Measurements from ENCODE around the gene BPIFB1.

Gene BPIFB1

GRCh38 chr20:33296206-33296605 is 13.2 kb downstream of the BPIFB1 start:
- Histone ChIP-seq H3K9ac (ENCODE audit: insufficient read length, low read depth) (no peak overlapping the region), H3K27me3 (ENCODE audit: insufficient read depth, insufficient read length) (peaks cover 7% of the 10 kb centered on the region), H3K9me3 (ENCODE audit: insufficient read depth, low read length) (no peaks in the 10 kb centered on the region), H3K4me1 (ENCODE audit: insufficient read depth, insufficient read length) (no peaks in the 10 kb centered on the region), H3K36me3 (ENCODE audit: insufficient read depth, insufficient read length, low read length) (no peaks in the 10 kb centered on the region), H3K4me3 (ENCODE audit: insufficient read length, low read depth) (no peak overlapping the region)
- DNase-seq (ENCODE audit: low read depth, low spot score) = no peak
- TF ChIP-seq YY1 (IDR thresholded peaks at IDR 0.05; ENCODE audit: insufficient read depth, insufficient read length) (no peak), ZNF274 (IDR thresholded peaks at IDR 0.05; ENCODE audit: low read depth, low read length) (no peak), SUZ12 (IDR thresholded peaks at IDR 0.05; ENCODE audit: extremely low read depth, insufficient read depth, insufficient read length) (no peak)

GRCh38 chr20:33298391-33298790 is 15.4 kb downstream of the BPIFB1 start:
- Histone ChIP-seq H3K27me3 (ENCODE audit: insufficient read depth, insufficient read length) (peaks cover 7% of the 10 kb centered on the region), H3K4me1 (ENCODE audit: insufficient read depth, insufficient read length) (no peaks in the 10 kb centered on the region), H3K4me3 (ENCODE audit: insufficient read length, low read depth) (no peak overlapping the region), H3K9ac (ENCODE audit: insufficient read length, low read depth) (no peak overlapping the region), H3K9me3 (ENCODE audit: insufficient read depth, low read length) (no peaks in the 10 kb centered on the region), H3K36me3 (ENCODE audit: insufficient read depth, insufficient read length, low read length) (no peaks in the 10 kb centered on the region)
- TF ChIP-seq YY1 (IDR thresholded peaks at IDR 0.05; ENCODE audit: insufficient read depth, insufficient read length) (no peak), SUZ12 (IDR thresholded peaks at IDR 0.05; ENCODE audit: extremely low read depth, insufficient read depth, insufficient read length) (no peak), ZNF274 (IDR thresholded peaks at IDR 0.05; ENCODE audit: low read depth, low read length) (no peak)
- DNase-seq (ENCODE audit: low read depth, low spot score) = no peak

GRCh38 chr20:33299111-33299603 is 16.1 kb downstream of the BPIFB1 start:
- no peaks in the 10 kb centered on the region for H3K4me1 ChIP-seq (ENCODE audit: insufficient read depth, insufficient read length)
- H3K36me3 ChIP-seq (ENCODE audit: insufficient read depth, insufficient read length, low read length) = no peaks in the 10 kb centered on the region
- peak; percentile 46 for DNase-seq (ENCODE audit: low read depth, low spot score)
- H3K27me3 ChIP-seq (ENCODE audit: insufficient read depth, insufficient read length) = peaks cover 7% of the 10 kb centered on the region
- no peaks in the 10 kb centered on the region for H3K9me3 ChIP-seq (ENCODE audit: insufficient read depth, low read length)
- H3K4me3 ChIP-seq (ENCODE audit: insufficient read length, low read depth) = no peak overlapping the region
- H3K9ac ChIP-seq (ENCODE audit: insufficient read length, low read depth) = no peak overlapping the region
- TF ChIP-seq ZNF274 (IDR thresholded peaks at IDR 0.05; ENCODE audit: low read depth, low read length) = no peak
- no peak for TF ChIP-seq YY1 (IDR thresholded peaks at IDR 0.05; ENCODE audit: insufficient read depth, insufficient read length)
- TF ChIP-seq SUZ12 (IDR thresholded peaks at IDR 0.05; ENCODE audit: extremely low read depth, insufficient read depth, insufficient read length) = no peak

GRCh38 chr20:33301192-33301930 is 18.3 kb downstream of the BPIFB1 start:
- H3K9me3 ChIP-seq (ENCODE audit: insufficient read depth, low read length) = no peaks in the 10 kb centered on the region
- DNase-seq (ENCODE audit: low read depth, low spot score) = no peak
- H3K9ac ChIP-seq (ENCODE audit: insufficient read length, low read depth) = no peak overlapping the region
- H3K27me3 ChIP-seq (ENCODE audit: insufficient read depth, insufficient read length) = peaks cover 7% of the 10 kb centered on the region
- peaks cover 5% of the 10 kb centered on the region for H3K4me1 ChIP-seq (ENCODE audit: insufficient read depth, insufficient read length)
- no peak overlapping the region for H3K4me3 ChIP-seq (ENCODE audit: insufficient read length, low read depth)
- no peaks in the 10 kb centered on the region for H3K36me3 ChIP-seq (ENCODE audit: insufficient read depth, insufficient read length, low read length)
- TF ChIP-seq YY1 (IDR thresholded peaks at IDR 0.05; ENCODE audit: insufficient read depth, insufficient read length) (no peak), SUZ12 (IDR thresholded peaks at IDR 0.05; ENCODE audit: extremely low read depth, insufficient read depth, insufficient read length) (no peak), ZNF274 (IDR thresholded peaks at IDR 0.05; ENCODE audit: low read depth, low read length) (no peak)

GRCh38 chr20:33303595-33303994 is 20.6 kb downstream of the BPIFB1 start:
- H3K36me3 ChIP-seq (ENCODE audit: insufficient read depth, insufficient read length, low read length) = no peaks in the 10 kb centered on the region
- H3K9ac ChIP-seq (ENCODE audit: insufficient read length, low read depth) = no peak overlapping the region
- H3K9me3 ChIP-seq (ENCODE audit: insufficient read depth, low read length) = no peaks in the 10 kb centered on the region
- peaks cover 5% of the 10 kb centered on the region for H3K4me1 ChIP-seq (ENCODE audit: insufficient read depth, insufficient read length)
- H3K4me3 ChIP-seq (ENCODE audit: insufficient read length, low read depth) = no peak overlapping the region
- no peak for TF ChIP-seq SUZ12 (IDR thresholded peaks at IDR 0.05; ENCODE audit: extremely low read depth, insufficient read depth, insufficient read length)
- TF ChIP-seq YY1 (IDR thresholded peaks at IDR 0.05; ENCODE audit: insufficient read depth, insufficient read length) = no peak
- TF ChIP-seq ZNF274 (IDR thresholded peaks at IDR 0.05; ENCODE audit: low read depth, low read length) = no peak
- no peak for DNase-seq (ENCODE audit: low read depth, low spot score)
- no peaks in the 10 kb centered on the region for H3K27me3 ChIP-seq (ENCODE audit: insufficient read depth, insufficient read length)

- H3K4me1 ChIP-seq (ENCODE audit: insufficient read depth, insufficient read length) = peaks cover 5% of the 10 kb centered on the region
- no peak overlapping the region for H3K9ac ChIP-seq (ENCODE audit: insufficient read length, low read depth)
- DNase-seq (ENCODE audit: low read depth, low spot score) = no peak
- H3K4me3 ChIP-seq (ENCODE audit: insufficient read length, low read depth) = no peak overlapping the region
- TF ChIP-seq SUZ12 (IDR thresholded peaks at IDR 0.05; ENCODE audit: extremely low read depth, insufficient read depth, insufficient read length) = no peak
- TF ChIP-seq YY1 (IDR thresholded peaks at IDR 0.05; ENCODE audit: insufficient read depth, insufficient read length) = no peak
- no peak for TF ChIP-seq ZNF274 (IDR thresholded peaks at IDR 0.05; ENCODE audit: low read depth, low read length)
- H3K27me3 ChIP-seq (ENCODE audit: insufficient read depth, insufficient read length) = no peaks in the 10 kb centered on the region
- no peaks in the 10 kb centered on the region for H3K9me3 ChIP-seq (ENCODE audit: insufficient read depth, low read length)
- H3K36me3 ChIP-seq (ENCODE audit: insufficient read depth, insufficient read length, low read length) = no peaks in the 10 kb centered on the region
Observed at GRCh38 chr20:33304046-33304445, 21.0 kb downstream of the BPIFB1 start.

- TF ChIP-seq ZNF274 (IDR thresholded peaks at IDR 0.05; ENCODE audit: low read depth, low read length) (no peak), SUZ12 (IDR thresholded peaks at IDR 0.05; ENCODE audit: extremely low read depth, insufficient read depth, insufficient read length) (no peak), YY1 (IDR thresholded peaks at IDR 0.05; ENCODE audit: insufficient read depth, insufficient read length) (no peak)
- no peak for DNase-seq (ENCODE audit: low read depth, low spot score)
- Histone ChIP-seq H3K36me3 (ENCODE audit: insufficient read depth, insufficient read length, low read length) (no peaks in the 10 kb centered on the region), H3K9me3 (ENCODE audit: insufficient read depth, low read length) (no peaks in the 10 kb centered on the region), H3K4me1 (ENCODE audit: insufficient read depth, insufficient read length) (peaks cover 5% of the 10 kb centered on the region), H3K9ac (ENCODE audit: insufficient read length, low read depth) (no peak overlapping the region), H3K27me3 (ENCODE audit: insufficient read depth, insufficient read length) (no peaks in the 10 kb centered on the region), H3K4me3 (ENCODE audit: insufficient read length, low read depth) (no peak overlapping the region)
Observed at GRCh38 chr20:33305589-33306057, 22.6 kb downstream of the BPIFB1 start.
